ENCODE measurements around the gene KMT5C.

Gene KMT5C

GRCh38 chr19:55312621-55313512 lies 26.8 kb upstream of the KMT5C start:
- Mint-ChIP-seq H3K27me3 (ENCODE audit: low read depth, poor library complexity) (peaks cover 3% of the 10 kb centered on the region), H3K27ac (peak overlapping the region; percentile 91), H3K4me1 (peaks cover 26% of the 10 kb centered on the region), H3K36me3 (ENCODE audit: low read depth) (peaks cover 29% of the 10 kb centered on the region), H3K9me3 (no peaks in the 10 kb centered on the region), H3K4me3 (peak overlapping the region; percentile 39)
- no peak for DNase-seq
- TF ChIP-seq, protein P1, sequence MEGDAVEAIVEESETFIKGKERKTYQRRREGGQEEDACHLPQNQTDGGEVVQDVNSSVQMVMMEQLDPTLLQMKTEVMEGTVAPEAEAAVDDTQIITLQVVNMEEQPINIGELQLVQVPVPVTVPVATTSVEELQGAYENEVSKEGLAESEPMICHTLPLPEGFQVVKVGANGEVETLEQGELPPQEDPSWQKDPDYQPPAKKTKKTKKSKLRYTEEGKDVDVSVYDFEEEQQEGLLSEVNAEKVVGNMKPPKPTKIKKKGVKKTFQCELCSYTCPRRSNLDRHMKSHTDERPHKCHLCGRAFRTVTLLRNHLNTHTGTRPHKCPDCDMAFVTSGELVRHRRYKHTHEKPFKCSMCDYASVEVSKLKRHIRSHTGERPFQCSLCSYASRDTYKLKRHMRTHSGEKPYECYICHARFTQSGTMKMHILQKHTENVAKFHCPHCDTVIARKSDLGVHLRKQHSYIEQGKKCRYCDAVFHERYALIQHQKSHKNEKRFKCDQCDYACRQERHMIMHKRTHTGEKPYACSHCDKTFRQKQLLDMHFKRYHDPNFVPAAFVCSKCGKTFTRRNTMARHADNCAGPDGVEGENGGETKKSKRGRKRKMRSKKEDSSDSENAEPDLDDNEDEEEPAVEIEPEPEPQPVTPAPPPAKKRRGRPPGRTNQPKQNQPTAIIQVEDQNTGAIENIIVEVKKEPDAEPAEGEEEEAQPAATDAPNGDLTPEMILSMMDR (IDR thresholded peaks at IDR 0.05), result no peak

- TF ChIP-seq, protein P1 (IDR thresholded peaks at IDR 0.05), result no peak
- Mint-ChIP-seq H3K9me3 (no peaks in the 10 kb centered on the region), H3K36me3 (ENCODE audit: low read depth) (peaks cover 16% of the 10 kb centered on the region), H3K27ac (peak overlapping the region; percentile 92), H3K4me3 (no peak overlapping the region), H3K27me3 (ENCODE audit: low read depth, poor library complexity) (peaks cover 3% of the 10 kb centered on the region), H3K4me1 (peaks cover 26% of the 10 kb centered on the region)
- no peak for DNase-seq
Observed at GRCh38 chr19:55314396-55314795, 25.3 kb upstream of the KMT5C start.

DNA sequence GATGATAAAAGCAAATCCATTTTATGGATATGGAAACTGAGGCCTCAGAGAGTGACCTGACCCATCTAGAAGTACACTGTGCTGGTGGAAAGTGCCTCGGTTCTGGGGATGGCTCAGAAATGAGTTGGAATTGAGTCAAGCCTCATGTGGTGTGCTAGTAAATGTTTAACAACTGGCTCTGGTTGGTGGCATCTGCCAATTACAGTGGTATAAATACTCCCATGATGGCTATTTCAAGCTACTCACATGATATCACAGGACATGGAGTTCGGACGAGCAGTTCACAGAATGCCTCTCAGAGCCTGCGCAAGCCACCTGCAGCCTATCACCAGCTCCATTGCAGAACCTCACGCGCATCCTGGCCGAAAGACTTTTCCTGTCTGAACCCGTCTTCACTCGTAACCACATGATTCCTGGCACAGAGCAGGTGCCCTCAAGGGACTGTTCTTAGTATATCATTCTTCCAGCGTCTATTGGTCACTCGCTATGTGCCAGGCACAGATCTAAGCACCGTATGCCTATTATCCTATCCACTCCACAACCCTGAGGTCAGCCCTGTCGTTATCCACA lies 23.6 kb upstream of the KMT5C start:
- Mint-ChIP-seq H3K27ac (no peak overlapping the region), H3K36me3 (ENCODE audit: low read depth) (peaks cover 7% of the 10 kb centered on the region), H3K4me1 (peaks cover 33% of the 10 kb centered on the region), H3K4me3 (no peak overlapping the region), H3K27me3 (ENCODE audit: low read depth, poor library complexity) (peaks cover 7% of the 10 kb centered on the region), H3K9me3 (no peaks in the 10 kb centered on the region)
- DNase-seq, result no peak
- TF ChIP-seq, protein P1 (IDR thresholded peaks at IDR 0.05), result no peak

GRCh38 chr19:55316646-55317045 lies 23.0 kb upstream of the KMT5C start:
- H3K27me3 Mint-ChIP-seq (ENCODE audit: low read depth, poor library complexity), result peaks cover 7% of the 10 kb centered on the region
- no peak overlapping the region for H3K4me3 Mint-ChIP-seq
- TF ChIP-seq, protein P1 (IDR thresholded peaks at IDR 0.05), result no peak
- H3K9me3 Mint-ChIP-seq, result no peaks in the 10 kb centered on the region
- no peak overlapping the region for H3K27ac Mint-ChIP-seq
- H3K4me1 Mint-ChIP-seq, result peaks cover 33% of the 10 kb centered on the region
- no peak for DNase-seq
- peaks cover 7% of the 10 kb centered on the region for H3K36me3 Mint-ChIP-seq (ENCODE audit: low read depth)

DNA sequence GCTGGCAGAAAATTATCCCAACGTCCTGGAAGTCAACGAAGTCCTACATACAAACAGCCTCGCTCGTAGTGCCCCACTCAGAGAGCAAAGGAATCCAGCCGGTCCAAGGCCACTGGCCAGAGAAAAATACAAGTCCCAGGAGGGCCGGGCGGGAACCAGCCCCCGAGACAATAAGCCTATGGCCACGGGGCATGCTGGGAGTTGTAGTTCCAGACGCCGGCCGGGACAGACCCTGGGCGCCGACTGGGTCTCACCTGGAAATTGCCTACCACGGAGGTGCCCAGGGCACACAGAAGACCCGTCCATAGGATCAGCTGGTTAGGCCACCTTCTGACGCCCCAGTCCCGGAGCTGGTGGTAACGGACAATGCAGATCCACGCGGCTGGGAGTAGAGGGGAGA lies 19.9 kb upstream of the KMT5C start:
- peak; percentile 81 for DNase-seq
- TF ChIP-seq, protein P1 (IDR thresholded peaks at IDR 0.05), result no peak
- no peak overlapping the region for H3K27ac Mint-ChIP-seq

More for the DNA sequence above, 19.9 kb upstream of the KMT5C start:
- peaks cover 31% of the 10 kb centered on the region for H3K4me1 Mint-ChIP-seq
- peak overlapping the region; percentile 79 for H3K4me3 Mint-ChIP-seq
- peaks cover 15% of the 10 kb centered on the region for H3K27me3 Mint-ChIP-seq (ENCODE audit: low read depth, poor library complexity)
- no peaks in the 10 kb centered on the region for H3K9me3 Mint-ChIP-seq
- H3K36me3 Mint-ChIP-seq (ENCODE audit: low read depth), result no peaks in the 10 kb centered on the region

All from nephron progenitor cell (in vitro differentiated cells).